Transverse colon (tissue), 4 donors: Measurements from ENCODE around the gene FAM9A. TPM values are rescaled to one million over a fixed set of nuclear protein-coding genes. Genes with fewer than 3 reads are reported as not detected.
"Not testable (repeated sequence)": the region's sequence is repeated elsewhere in the genome, so short reads cannot be mapped to it uniquely, and the experiment has no call there.

Experiments
- DNase-seq: peaks from one replicate; pipeline ENCODE4 v3.0.0-alpha.2; 2019
- H3K27ac ChIP-seq, 4 donors: fragments of 200-600 bp; sonication (generic); 2 replicates each; pipeline ENCODE4 v1.5.1; 2016 to 2018; ENCODE audit warnings: inconsistent platforms in 4 of 4
- H3K27me3 ChIP-seq: fragments of 200-600 bp; sonication (generic); 2 replicates; pipeline ENCODE4 v1.5.1; 2017; ENCODE audit warnings: inconsistent platforms
- H3K36me3 ChIP-seq, 4 donors: fragments of 200-600 bp; sonication (generic); 2 replicates each; pipeline ENCODE4 v1.5.1; 2017 to 2019; ENCODE audit warnings: inconsistent platforms in 4 of 4
- H3K4me1 ChIP-seq, 4 donors: fragments of 200-600 bp; sonication (generic); 2 replicates each; pipeline ENCODE4 v1.5.1; 2017 to 2020; ENCODE audit warnings: inconsistent platforms in 4 of 4
- H3K4me3 ChIP-seq, 4 donors: fragments of 200-600 bp; sonication (generic); 1 replicate in 1 of 4; 2 replicates in 3 of 4; pipeline versions ENCODE4 v1.5.1 to v1.6.1; 2017 to 2019; ENCODE audit warnings: inconsistent platforms in 4 of 4
- H3K9me3 ChIP-seq, 2 donors: fragments of 200-600 bp; sonication (generic); 2 replicates each; pipeline ENCODE4 v1.5.1; 2017 to 2019; ENCODE audit warnings: inconsistent platforms in 2 of 2
- EP300 ChIP-seq: sonication (generic); formaldehyde crosslinking; IDR thresholded peaks from one replicate; pipeline ENCODE4 v1.6.1; 2017; ENCODE audit warnings: antibody characterized with exemption, low read depth
- POLR2A ChIP-seq: fragments of 450-650 bp; IDR thresholded peaks from one replicate; pipeline ENCODE4 v1.6.1; 2016; ENCODE audit warnings: antibody characterized with exemption, mild to moderate bottlenecking, moderate library complexity
- POLR2AphosphoS5 ChIP-seq, 3 donors: sonication (generic); formaldehyde crosslinking; IDR thresholded peaks; one replicate each; pipeline ENCODE4 v1.6.1; 2016; ENCODE audit warnings: antibody characterized with exemption in 3 of 3
- WGBS, 2 donors: methylation state at CpG; one replicate each; pipeline ENCODE4 v1.1.5; 2018; ENCODE audit warnings: low coverage in 1 of 2; 5-methylcytosine and 5-hydroxymethylcytosine counted together
- in situ Hi-C, 4 donors: fragments of 200-750 bp; cut with MboI; loops; one replicate each; pipeline versions ENCODE4 v1.15.0 to v1.15.1; 2017; ENCODE audit warnings: low sequenced_read_pairs in 3 of 4, low pct_ligation_motif_present in 1 of 4, low pct_unique_long_range_greater_than_20kb in 1 of 4
- intact Hi-C: fragments of 100-400 bp; cut with DNase I; formaldehyde crosslinking; loops from one replicate; pipeline ENCODE4 v1.15.1; 2023; ENCODE audit warnings: low total_unique reads
- total RNA-seq, 4 donors: library from RNA; depleted of rRNA; stranded (reverse); fragments of >200 nt; gene quantifications; one replicate each; pipeline ENCODE4 v1.1.0, GENCODE V29; 2016
- TF ChIP-seq, protein P1 (sequence below), 5 experiments: fragments of 200-600 bp in 3 of 5; fragments of 450-650 bp in 2 of 5; sonication (generic) in 3 of 5; IDR thresholded peaks; 1 replicate in 2 of 5; 2 replicates in 3 of 5; pipeline ENCODE4 v1.5.1; 2016 to 2017; ENCODE audit warnings: antibody characterized with exemption in 5 of 5, inconsistent platforms in 3 of 5, mild to moderate bottlenecking in 2 of 5, moderate library complexity in 1 of 5

Gene FAM9A
- total RNA-seq, 4 donors from 2014 or later = not detected

GRCh38 chrX:8773117-8773516 is 28.1 kb downstream of the FAM9A start:
- TF ChIP-seq EP300 (no peak), POLR2A (no peak)
- TF ChIP-seq, protein P1, sequence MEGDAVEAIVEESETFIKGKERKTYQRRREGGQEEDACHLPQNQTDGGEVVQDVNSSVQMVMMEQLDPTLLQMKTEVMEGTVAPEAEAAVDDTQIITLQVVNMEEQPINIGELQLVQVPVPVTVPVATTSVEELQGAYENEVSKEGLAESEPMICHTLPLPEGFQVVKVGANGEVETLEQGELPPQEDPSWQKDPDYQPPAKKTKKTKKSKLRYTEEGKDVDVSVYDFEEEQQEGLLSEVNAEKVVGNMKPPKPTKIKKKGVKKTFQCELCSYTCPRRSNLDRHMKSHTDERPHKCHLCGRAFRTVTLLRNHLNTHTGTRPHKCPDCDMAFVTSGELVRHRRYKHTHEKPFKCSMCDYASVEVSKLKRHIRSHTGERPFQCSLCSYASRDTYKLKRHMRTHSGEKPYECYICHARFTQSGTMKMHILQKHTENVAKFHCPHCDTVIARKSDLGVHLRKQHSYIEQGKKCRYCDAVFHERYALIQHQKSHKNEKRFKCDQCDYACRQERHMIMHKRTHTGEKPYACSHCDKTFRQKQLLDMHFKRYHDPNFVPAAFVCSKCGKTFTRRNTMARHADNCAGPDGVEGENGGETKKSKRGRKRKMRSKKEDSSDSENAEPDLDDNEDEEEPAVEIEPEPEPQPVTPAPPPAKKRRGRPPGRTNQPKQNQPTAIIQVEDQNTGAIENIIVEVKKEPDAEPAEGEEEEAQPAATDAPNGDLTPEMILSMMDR (IDR thresholded peaks at IDR 0.05) = no peak
- Histone ChIP-seq H3K36me3 (no peaks in the 10 kb centered on the region), H3K4me1 (no peaks in the 10 kb centered on the region), H3K27ac (no peak overlapping the region), H3K27me3 (no peaks in the 10 kb centered on the region), H3K4me3 (no peak overlapping the region), H3K9me3 (no peaks in the 10 kb centered on the region)
- in situ Hi-C loops = no loop called here
- DNase-seq = no peak
- 43% methylated on average over 5 of the region's 5 CpGs; no CpG with 5 or more reads in 1 of the 2 donors for WGBS, 2 donors
- intact Hi-C loops = no loop called here

- intact Hi-C loops (no loop called here), in situ Hi-C loops (no loop called here)
- no peaks in the 10 kb centered on the region for H3K9me3 ChIP-seq
- no peak overlapping the region for H3K27ac ChIP-seq
- H3K4me3 ChIP-seq = no peak overlapping the region
- H3K4me1 ChIP-seq = no peaks in the 10 kb centered on the region
- no peaks in the 10 kb centered on the region for H3K27me3 ChIP-seq
- 90% methylated on average over 2 of the region's 2 CpGs; no CpG with 5 or more reads in 1 of the 2 donors for WGBS, 2 donors
- DNase-seq = no peak
- no peaks in the 10 kb centered on the region for H3K36me3 ChIP-seq
- TF ChIP-seq EP300 = no peak
- no peak for TF ChIP-seq POLR2AphosphoS5 (IDR thresholded peaks at IDR 0.05)
- TF ChIP-seq, protein P1 (IDR thresholded peaks at IDR 0.05) = no peak
- no peak for TF ChIP-seq POLR2A
Measured at GRCh38 chrX:8760021-8760420, 41.2 kb downstream of the FAM9A start.

- H3K27me3 ChIP-seq, H3K27ac ChIP-seq, in situ Hi-C loops, H3K4me1 ChIP-seq, intact Hi-C loops, DNase-seq, H3K4me3 ChIP-seq, H3K9me3 ChIP-seq, H3K36me3 ChIP-seq: not testable (repeated sequence)
- WGBS, 2 donors = 0 to 61% methylated on average over 1 to 5 of the region's 5 CpGs
Measured at GRCh38 chrX:8758706-8759105, 42.5 kb downstream of the FAM9A start.

DNA sequence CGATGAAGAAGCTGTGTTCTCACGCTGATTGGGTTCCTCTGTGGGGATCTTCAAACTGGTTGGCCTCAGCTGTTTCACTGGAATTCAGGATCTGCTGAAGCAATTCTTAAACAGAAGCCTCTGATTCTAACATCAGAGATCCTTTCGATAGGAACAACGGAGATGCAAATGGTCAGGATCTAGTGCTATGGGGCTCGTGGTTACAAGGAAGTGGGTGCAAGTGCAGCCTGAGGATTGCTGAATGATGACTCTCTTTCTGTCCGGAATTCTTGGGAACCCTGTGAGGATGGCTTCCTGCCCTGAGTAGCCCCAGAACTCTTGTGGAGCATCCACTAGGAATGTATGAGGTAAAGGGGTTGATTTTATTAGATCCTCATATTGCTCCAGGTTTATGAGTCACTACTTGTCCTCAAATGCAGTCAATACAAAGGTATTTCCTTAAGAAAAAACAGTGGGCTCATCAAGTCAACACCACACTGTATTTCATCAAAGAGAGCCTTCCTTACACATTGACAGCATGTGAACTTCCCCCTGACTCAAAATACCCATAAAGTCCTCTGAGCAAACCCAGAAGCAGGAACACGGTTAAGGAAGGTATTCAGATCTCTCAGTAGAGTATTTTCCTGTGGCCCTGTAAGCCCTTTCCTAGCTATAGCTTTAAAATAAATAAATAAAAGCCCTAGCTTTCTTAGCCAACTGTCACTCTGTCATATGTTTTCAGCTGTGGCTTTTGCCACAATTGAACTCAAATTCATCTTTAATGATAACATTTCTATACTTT is 43.4 kb downstream of the FAM9A start:
- in situ Hi-C loops, intact Hi-C loops, H3K4me3 ChIP-seq, H3K9me3 ChIP-seq, H3K27ac ChIP-seq, H3K36me3 ChIP-seq, DNase-seq, H3K4me1 ChIP-seq, H3K27me3 ChIP-seq: not testable (repeated sequence)
- WGBS, 2 donors = 75% methylated on average over 7 of the region's 7 CpGs; no CpG with 5 or more reads in 1 of the 2 donors

DNA sequence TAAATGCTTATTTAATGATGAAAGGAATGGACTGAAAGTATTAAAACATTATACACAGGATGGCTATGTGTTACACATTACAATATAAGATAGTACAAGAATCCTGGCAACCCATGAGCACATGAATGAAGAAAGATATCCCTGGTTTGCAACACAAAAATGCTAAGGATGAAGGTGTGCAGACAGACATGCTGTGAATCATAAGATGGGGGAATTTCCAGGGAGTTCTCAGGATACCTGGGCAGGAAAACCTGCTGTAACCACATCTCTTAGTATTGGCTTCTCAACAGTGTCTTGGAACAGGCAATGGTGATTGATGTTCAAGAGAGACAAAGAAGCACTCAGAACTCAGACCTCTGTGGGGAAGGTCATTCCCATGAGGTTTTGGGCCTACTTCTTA is 45.4 kb downstream of the FAM9A start:
- Histone ChIP-seq H3K9me3 (no peaks in the 10 kb centered on the region), H3K36me3 (no peaks in the 10 kb centered on the region), H3K27me3 (no peaks in the 10 kb centered on the region), H3K4me3 (no peak overlapping the region), H3K4me1 (no peaks in the 10 kb centered on the region), H3K27ac (no peak overlapping the region)
- intact Hi-C loops = no loop called here
- no peak for DNase-seq
- in situ Hi-C loops = no loop called here
- no peak for TF ChIP-seq POLR2A
- no peak for TF ChIP-seq POLR2AphosphoS5 (IDR thresholded peaks at IDR 0.05)
- TF ChIP-seq, protein P1 (IDR thresholded peaks at IDR 0.05) = no peak
- no peak for TF ChIP-seq EP300
